Kidney (tissue), 14 donors: Measurements from ENCODE around the gene PRKCE. TPM values are rescaled to one million over a fixed set of nuclear protein-coding genes. Genes with fewer than 3 reads are reported as not detected.

ENCODE experiments used
- DNase-seq, 5 donors: peaks; one replicate each; pipeline ENCODE4 v3.0.0-alpha.2; 2013 to 2020
- FAIRE-seq: peaks from 2 replicates; lab custom pipeline; 2012; peaks lifted over from hg19 to GRCh38; lab: Jason Lieb, UNC
- H3K27ac ChIP-seq, 2 donors: one replicate each; pipeline ENCODE4 v1.7.0; 2013; ENCODE audit warnings: low read depth in 2 of 2, low read length in 2 of 2, inconsistent platforms in 1 of 2
- H3K27me3 ChIP-seq: one replicate; pipeline ENCODE4 v1.7.1; 2013; ENCODE audit warnings: low read length, inconsistent platforms; ENCODE audit not compliant: control insufficient read depth, insufficient read depth
- H3K36me3 ChIP-seq, 3 donors: one replicate each; pipeline versions ENCODE4 v1.7.0 to v1.7.1; 2013; ENCODE audit warnings: low read length in 3 of 3, control low read depth in 1 of 3, inconsistent platforms in 1 of 3; ENCODE audit not compliant: insufficient read depth in 3 of 3, control insufficient read depth in 2 of 3
- H3K4me1 ChIP-seq, 3 donors: one replicate each; pipeline versions ENCODE4 v1.7.0 to v1.7.1; 2013; ENCODE audit warnings: low read length in 3 of 3, inconsistent platforms in 1 of 3, low read depth in 1 of 3; ENCODE audit not compliant: control insufficient read depth in 2 of 3, insufficient read depth in 2 of 3
- H3K4me3 ChIP-seq, 3 donors: one replicate each; pipeline versions ENCODE4 v1.7.0 to v1.8.1; 2013; ENCODE audit warnings: low read length in 3 of 3, control low read depth in 1 of 3, inconsistent platforms in 1 of 3
- H3K9ac ChIP-seq, 3 donors: one replicate each; pipeline versions ENCODE4 v1.7.0 to v1.7.1; 2013; ENCODE audit warnings: low read length in 3 of 3, control low read depth in 1 of 3, inconsistent platforms in 1 of 3
- H3K9me3 ChIP-seq, 3 donors: one replicate each; pipeline versions ENCODE4 v1.7.0 to v1.7.1; 2013; ENCODE audit warnings: low read length in 3 of 3, control low read depth in 1 of 3, inconsistent platforms in 1 of 3; ENCODE audit not compliant: control insufficient read depth in 2 of 3, insufficient read depth in 1 of 3
- intact Hi-C: fragments of 100-400 bp; cut with DNase I; formaldehyde crosslinking; loops from one replicate; pipeline ENCODE4 v1.11.1; 2022
- polyA plus RNA-seq: library from polyadenylated mRNA; stranded (reverse); fragments of 350-450 nt; fragmentation: Illumina TruSeq; extraction: RNeasy Lipid Tissue Mini Kit (QIAGEN cat#74804); gene quantifications from one replicate; pipeline ENCODE4 v1.2.3, GENCODE V29; 2014; ENCODE audit warnings: low read depth, low replicate concordance; ENCODE audit not compliant: insufficient read depth
- total RNA-seq: library from RNA; stranded (reverse); fragmentation: NEBNext Ultra II Directional; extraction: Animal tissue kit (Norgen Biotek cat#: 25700); gene quantifications from one replicate; pipeline ENCODE4 v1.2.1, GENCODE V29; 2021
- TF ChIP-seq, protein P1 (sequence below): IDR thresholded peaks from 3 replicates; pipeline ENCODE4 v1.5.1; 2012; ENCODE audit warnings: mild to moderate bottlenecking, moderate library complexity, borderline replicate concordance; ENCODE audit not compliant: insufficient read depth; ENCODE audit errors: extremely low read depth
- donor health status: control.
- donor health status: control.
- donor health status: control.
- donor health status: control.
- donor health status: control.
- donor health status: DM: yes; HTN: yes; CAD: no.
- donor health status: Normal renal cell carcinoma (clear cell type).

PRKCE gene
- total and polyA plus RNA-seq, 2 donors from 2014 or later, result 11.1 to 27.3 TPM

DNA sequence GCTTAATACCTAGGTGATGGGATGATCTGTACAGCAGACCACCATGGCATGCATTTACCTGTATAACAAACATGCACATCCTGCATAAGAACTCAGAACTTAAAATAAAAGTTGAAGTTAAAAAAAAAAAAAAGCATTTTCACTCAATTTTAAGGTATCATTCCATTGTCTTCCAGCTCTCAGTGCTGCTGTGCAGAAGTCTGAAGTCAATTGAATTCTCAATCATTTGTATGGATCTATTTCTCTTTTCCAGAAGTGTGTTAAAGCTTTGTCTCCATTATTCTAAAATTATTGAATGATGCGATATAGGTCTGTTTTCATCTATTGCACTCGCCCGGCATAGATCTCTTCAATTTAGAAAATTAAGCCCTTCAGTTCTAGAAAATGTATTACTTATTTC, 443.2 kb downstream of the PRKCE start:
- Histone ChIP-seq H3K27me3 (no peaks in the 10 kb centered on the region), H3K4me1 (peaks cover 0 to 10% (median 9%) of the 10 kb centered on the region in 3 donors), H3K4me3 (no peak overlapping the region), H3K9me3 (no peaks in the 10 kb centered on the region), H3K9ac (no peak overlapping the region), H3K36me3 (peaks cover 0 to 4% (median 0%) of the 10 kb centered on the region in 3 donors), H3K27ac (no peak overlapping the region)
- intact Hi-C loops, result no loop called here
- TF ChIP-seq, protein P1, sequence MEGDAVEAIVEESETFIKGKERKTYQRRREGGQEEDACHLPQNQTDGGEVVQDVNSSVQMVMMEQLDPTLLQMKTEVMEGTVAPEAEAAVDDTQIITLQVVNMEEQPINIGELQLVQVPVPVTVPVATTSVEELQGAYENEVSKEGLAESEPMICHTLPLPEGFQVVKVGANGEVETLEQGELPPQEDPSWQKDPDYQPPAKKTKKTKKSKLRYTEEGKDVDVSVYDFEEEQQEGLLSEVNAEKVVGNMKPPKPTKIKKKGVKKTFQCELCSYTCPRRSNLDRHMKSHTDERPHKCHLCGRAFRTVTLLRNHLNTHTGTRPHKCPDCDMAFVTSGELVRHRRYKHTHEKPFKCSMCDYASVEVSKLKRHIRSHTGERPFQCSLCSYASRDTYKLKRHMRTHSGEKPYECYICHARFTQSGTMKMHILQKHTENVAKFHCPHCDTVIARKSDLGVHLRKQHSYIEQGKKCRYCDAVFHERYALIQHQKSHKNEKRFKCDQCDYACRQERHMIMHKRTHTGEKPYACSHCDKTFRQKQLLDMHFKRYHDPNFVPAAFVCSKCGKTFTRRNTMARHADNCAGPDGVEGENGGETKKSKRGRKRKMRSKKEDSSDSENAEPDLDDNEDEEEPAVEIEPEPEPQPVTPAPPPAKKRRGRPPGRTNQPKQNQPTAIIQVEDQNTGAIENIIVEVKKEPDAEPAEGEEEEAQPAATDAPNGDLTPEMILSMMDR, result no peak
- no peak for FAIRE-seq
- DNase-seq, result no peak

DNA sequence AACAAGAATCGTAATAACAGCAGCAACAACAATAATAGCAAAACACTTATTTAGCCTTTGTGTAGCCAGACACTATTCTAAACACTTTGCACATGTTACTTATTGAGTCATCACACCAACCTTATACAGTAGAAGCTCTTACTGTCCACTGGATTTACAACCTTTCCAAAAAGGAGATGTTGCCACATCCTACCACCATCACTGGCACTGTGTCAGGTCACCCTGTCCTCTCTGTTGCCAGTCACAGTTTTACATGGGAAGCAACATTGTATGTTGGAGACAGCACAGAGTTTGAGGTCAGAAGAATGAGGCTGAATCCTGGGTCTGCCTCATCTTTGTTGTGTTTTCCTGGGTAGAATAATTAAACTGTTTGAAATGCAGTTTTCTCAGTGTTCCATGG, 444.4 kb downstream of the PRKCE start:
- FAIRE-seq (no peak), DNase-seq (no peak)
- H3K9ac ChIP-seq, result no peak overlapping the region
- TF ChIP-seq, protein P1, result no peak
- H3K9me3 ChIP-seq, result no peaks in the 10 kb centered on the region
- peaks cover 0 to 4% (median 0%) of the 10 kb centered on the region in 3 donors for H3K36me3 ChIP-seq
- no peaks in the 10 kb centered on the region for H3K27me3 ChIP-seq
- intact Hi-C loops, result no loop called here
- H3K4me3 ChIP-seq, result no peak overlapping the region
- H3K4me1 ChIP-seq, result peaks cover 0 to 10% (median 9%) of the 10 kb centered on the region in 3 donors
- H3K27ac ChIP-seq, result no peak overlapping the region

DNA sequence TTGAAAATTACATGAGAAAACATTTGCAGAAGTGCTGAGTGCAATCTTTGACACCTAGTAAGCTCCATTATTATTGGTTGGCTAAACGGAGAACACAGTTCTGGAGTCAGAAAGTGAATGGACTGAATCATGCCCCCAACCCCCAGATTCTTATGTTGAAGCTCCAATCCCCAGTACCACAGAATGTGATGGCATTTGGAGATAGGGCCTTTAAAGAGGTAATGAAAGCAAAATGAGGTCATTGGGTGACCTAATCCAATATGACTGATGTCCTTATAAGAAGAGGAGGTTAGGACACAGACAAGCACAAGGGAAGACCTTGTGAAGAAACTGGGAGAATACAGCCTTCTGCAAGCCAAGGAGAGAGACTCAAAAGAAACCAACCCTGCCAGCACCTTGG, 444.8 kb downstream of the PRKCE start:
- intact Hi-C loops, result no loop called here
- TF ChIP-seq, protein P1, result no peak
- no peaks in the 10 kb centered on the region for H3K9me3 ChIP-seq
- H3K9ac ChIP-seq, result no peak overlapping the region
- peaks cover 0 to 4% (median 0%) of the 10 kb centered on the region in 3 donors for H3K36me3 ChIP-seq
- H3K27me3 ChIP-seq, result no peaks in the 10 kb centered on the region
- H3K4me1 ChIP-seq, result peaks cover 0 to 9% (median 8%) of the 10 kb centered on the region in 3 donors
- H3K4me3 ChIP-seq, result no peak overlapping the region
- FAIRE-seq (no peak), DNase-seq (no peak)
- H3K27ac ChIP-seq, result no peak overlapping the region
